Measurements from ENCODE around the gene SLC16A11.
"Not testable (repeated sequence)": the region's sequence is repeated elsewhere in the genome, so short reads cannot be mapped to it uniquely, and the experiment has no call there.

Gene SLC16A11

DNA sequence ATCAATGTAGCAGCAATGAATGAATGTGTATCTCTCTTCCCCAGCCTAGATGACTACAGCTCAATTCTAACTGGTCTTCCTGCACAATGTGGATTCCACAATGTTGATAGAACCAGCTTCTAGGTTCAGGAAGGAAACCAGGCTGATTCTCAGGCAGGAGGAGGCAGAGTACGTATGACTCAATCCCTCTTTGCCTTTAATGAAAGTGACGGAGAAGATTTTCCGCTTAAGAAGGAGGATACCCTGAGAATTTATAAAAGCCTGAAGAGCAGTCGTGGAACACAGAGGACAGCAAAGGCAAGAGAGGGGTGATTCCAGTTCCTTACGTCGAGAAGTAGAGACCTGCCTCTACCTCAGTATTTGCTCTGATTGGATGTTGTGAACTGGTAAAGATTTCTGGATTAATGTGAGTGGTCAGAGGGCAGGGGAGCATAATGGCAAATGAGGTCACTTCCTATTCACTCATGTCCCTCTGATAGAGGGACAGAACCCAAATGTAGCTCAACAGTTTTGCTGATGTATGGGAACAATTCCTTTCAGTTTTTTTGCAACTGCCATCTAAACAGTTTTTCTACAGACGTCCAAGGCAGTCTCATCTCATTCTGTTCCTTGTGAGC is 15.0 kb upstream of the SLC16A11 start:
- no peak for DNase-seq

DNA sequence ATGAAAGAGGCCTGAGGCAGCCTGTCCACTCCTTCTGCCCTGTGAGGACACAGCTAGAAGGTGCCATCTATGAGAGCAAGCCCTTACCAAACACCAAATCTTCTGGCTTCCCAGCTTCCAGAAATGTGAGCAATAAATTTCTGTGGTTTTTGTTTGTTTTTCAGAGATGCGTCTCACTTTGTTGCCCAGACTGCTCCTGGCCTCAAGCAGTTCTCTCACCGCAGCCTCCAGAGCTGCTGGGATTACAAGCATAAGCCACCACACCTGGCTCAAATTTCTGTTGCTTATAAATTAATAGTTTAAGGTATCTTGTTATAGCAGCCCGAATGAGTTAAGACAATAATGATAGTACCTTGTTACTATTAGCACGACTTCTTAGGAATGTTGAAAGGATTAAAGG is 12.5 kb upstream of the SLC16A11 start:
- DNase-seq = no peak

DNA sequence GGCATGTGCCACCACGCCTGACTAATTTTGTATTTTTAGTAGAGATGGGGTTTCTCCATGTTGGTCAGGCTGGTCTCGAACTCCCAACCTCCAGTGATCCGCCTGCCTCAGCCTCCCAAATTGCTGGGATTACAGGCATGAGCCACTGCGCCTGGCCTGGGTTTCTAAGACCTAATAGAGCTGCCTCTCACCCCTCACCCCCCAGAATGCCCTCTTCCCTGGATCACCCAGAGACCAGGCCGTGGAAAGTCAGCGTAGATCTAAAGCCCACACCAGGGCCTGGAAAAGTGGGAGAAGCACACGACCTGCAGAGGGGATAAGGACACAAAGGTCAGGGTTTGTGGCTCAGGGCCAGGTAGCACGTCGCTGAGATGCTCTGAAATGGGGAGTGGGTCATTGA is 6.7 kb upstream of the SLC16A11 start:
- DNase-seq = not testable (repeated sequence)

DNA sequence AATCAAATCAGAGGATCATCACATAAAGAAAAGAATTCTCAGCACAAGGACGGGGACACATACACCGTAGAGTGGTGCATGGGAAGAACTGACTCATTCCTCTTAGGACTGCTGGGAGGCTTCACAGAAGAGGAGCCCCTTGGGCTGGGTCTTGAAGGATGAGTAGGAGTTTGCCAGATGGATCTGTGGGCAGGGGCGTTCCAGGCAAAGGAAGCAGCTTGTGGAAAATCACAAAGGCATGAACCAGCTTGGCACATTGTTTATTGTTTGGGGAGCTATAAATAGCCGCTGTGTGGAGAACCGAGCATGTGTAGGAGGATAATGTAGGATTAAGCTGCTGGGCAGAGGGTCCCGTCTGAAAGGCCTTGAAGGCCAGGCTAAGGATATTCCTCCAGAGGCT is 5.1 kb upstream of the SLC16A11 start:
- DNase-seq = no peak

DNA sequence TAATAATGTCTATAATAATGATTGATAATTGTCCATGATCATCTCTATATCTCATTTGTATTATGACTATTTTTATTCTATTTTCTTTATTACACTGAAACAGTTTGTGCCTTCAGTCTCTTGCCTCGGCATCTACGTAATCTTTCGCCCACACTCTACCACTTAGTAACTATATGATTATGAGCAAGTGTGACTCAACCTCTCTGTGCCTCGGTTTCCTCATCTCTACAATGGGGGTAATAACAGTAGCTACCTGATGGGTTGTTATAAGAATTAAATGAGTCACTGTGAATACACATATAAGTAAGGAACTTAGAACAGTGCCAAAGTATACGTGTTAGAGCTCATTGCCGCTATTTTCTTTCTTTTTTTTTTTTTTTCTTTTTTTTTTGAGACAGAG is 3.7 kb upstream of the SLC16A11 start:
- no peak for DNase-seq

DNA sequence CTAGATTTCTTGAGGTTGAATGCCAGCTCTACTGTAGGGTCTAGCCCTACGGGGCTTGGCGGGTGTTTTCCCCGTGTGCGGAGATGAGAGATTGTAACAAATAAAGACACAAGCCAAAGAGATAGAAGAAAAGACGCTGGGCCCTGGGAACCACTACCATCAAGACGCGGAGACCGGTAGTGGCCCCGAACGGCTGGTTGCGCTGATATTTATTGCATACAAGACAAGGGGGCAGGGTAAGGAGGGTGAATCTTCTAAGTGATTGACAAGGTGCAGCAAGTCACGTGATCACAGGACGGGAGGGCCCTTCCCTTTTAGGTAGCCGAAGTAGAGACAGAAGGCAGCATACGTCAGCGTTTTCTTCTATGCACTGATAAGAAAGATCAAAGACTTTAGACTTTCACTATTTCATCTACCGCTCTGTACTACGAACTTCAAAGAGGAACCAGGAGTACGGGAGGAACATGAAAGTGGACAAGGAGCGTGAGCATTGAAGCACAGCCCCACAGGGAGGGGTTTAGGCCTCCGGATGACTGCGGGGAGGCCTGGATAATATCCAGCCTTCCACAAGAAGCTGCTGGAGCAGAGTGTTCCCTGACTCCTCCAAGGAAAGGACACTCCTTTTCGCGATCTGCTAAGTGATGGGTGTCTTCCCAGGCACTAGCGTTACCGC is 3.0 kb upstream of the SLC16A11 start:
- DNase-seq = not testable (repeated sequence)

DNA sequence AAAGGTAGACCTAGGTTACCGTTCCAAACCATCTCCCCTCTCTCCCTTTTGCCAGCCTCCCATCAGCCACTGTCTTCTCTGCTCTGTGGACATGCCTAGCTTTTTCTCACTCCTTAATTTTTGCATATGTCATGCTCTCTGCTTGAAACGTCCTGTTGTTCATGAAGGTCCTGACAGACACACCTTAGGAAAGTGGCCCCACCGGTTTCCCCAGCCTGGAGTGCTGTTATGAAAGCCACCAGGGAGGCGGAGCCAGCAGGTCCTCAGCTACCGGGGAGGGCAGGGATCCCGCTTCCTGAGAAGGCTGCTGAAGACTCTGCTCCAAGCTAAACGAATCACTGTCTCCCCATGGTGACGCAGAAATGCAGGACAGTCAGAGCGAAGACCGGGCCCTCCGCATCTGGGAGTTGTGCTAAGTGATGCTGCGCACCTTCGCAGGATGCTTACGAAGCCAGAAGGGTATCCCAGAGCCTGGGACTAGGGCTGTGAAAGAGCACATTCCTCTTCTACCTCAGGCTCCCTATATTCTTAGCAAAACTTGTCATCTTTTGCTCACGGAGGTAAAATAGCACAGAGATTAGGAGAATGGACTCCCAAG is 2.3 kb upstream of the SLC16A11 start:
- no peak for DNase-seq

DNA sequence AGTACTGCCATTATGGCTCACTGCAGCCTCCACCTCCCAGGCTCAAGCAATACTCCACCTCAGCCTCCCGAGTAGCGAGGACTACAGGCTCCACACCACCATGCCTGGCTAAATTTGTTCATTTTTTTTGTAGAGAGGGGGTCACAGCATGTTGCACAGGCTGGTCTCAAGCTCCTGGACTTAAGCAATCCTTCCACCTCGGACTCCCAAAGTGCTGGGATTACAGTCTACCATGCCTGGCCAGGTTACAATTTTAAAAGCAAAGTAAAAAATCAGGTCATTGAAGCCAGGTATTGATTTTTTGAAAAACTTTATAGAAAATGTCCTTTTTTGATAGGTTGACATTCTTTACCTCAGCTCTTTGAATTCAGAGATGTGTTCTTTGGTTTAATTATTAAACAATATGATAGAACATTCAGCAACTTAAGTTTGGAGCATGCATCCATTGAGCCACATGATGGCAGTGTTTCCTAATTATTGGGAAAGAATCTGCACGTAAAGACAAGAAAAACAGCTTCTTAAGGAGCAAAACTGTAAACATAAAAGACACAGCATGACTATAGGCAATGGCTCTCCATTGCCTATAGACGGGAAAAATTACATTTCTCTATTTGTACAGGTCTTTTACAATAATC is 1.7 kb upstream of the SLC16A11 start:
- no peak for DNase-seq

DNA sequence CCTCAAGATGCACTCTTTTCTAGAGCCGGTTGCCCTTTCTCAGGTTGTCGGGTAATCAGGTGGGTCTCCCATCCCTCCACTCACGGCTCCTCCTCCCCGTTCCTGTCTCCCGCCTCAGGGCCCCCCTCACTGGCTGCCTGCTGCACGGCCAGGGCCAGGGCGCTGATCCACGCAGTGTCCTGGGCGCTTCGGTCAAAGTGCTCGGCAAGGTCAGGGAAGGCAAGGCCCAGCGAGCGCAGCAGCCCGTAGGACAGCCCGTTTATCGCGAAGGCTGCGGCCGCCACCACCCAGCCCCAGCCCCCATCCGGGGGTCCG is 753 bp downstream of the SLC16A11 start:
- no peak for DNase-seq

DNA sequence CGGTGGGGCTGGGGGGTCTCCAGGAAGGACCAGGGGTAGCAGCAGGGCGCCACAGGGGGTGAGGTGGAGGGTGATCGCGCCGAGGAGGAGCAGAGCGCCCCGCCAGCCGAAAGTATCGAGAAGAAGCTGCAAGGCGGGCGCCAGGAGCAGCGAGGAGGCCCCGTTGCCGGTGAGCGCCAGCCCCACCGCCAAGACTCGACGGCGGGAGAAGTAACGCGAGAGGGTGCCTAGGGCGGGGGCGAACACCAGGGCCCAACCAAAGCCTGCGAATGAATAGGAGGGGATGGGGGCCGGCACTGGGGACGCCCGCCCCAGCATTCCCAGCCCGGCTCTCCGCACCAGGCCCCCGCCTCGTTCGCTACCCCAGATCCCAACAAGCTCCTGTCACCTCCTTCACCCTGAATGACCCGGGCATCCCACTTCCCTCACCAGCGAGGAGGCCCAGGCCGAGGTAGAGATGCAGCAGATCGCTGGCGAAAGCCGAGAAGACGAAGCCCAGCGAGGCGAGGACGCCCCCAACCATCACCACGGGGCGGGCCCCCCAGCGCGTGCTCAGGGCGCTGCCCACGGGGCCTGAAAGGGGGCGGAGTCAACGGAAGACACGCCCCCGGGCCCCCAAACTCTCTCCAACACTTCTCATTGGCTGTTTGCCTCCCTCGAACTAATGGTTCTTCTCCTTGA is 1.3 kb downstream of the SLC16A11 start:
- no peak for DNase-seq

DNA sequence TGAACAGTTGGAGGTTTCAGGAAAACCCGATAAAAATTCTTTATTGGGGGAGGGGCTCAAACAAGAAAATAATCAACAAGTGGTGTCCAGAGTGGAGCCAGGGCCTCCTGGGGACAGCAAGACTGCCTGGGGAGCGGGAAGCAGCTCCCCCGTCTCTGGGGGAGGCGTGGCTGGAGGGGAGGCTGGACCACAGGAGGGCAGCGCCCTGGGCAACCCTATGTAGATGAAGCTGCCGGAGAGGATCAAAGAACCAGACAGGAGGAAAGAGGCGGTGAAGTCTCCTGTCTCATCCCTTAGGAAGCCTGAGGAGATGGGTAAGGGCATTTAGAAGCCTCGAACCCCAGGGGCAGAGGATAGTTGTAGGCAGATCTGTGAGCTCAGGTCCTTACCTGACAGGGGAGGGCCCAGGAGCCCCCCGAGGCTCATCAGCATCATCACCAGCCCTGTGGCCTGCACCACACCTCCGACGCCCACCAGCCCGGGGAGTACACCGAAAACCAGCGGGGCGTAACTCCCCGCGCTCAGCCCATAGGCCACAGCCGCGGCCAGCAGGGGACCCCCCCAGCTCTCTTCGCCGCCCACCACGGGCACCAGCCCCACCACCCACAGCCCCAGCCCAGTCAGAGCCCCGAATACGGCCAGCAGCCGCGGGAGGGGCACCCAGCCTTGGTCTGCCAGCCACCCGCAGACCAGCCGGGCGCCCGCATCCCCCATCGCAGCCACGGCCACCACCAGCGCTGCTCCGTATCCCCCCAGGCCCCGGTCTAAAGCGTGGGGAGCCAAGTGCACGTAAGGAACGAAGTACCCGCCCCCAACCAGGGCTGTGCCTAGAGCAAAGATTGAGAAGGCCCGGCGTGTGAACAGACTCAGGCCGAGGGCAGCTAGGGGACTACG is 2.0 kb downstream of the SLC16A11 start:
- DNase-seq = no peak

DNA sequence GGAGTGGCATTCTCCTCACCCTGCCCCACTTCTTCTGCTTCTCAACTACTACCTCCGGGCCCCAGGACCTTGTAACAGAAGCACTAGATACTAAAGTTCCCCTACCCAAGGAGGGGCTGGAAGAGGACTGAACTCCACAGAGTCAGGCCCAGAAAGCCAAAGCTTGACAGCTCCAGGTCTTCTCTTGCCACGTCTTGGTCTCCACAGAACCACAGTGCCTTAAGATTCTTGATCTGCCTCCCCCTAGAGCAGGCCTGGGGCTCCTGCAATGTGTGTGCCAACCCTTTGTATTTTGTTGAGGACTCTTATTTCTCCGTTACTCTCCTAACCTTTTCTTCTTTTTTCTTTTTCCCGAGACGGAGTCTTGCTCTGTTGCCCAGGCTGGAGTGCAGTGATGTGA is 4.1 kb downstream of the SLC16A11 start:
- DNase-seq = no peak

DNA sequence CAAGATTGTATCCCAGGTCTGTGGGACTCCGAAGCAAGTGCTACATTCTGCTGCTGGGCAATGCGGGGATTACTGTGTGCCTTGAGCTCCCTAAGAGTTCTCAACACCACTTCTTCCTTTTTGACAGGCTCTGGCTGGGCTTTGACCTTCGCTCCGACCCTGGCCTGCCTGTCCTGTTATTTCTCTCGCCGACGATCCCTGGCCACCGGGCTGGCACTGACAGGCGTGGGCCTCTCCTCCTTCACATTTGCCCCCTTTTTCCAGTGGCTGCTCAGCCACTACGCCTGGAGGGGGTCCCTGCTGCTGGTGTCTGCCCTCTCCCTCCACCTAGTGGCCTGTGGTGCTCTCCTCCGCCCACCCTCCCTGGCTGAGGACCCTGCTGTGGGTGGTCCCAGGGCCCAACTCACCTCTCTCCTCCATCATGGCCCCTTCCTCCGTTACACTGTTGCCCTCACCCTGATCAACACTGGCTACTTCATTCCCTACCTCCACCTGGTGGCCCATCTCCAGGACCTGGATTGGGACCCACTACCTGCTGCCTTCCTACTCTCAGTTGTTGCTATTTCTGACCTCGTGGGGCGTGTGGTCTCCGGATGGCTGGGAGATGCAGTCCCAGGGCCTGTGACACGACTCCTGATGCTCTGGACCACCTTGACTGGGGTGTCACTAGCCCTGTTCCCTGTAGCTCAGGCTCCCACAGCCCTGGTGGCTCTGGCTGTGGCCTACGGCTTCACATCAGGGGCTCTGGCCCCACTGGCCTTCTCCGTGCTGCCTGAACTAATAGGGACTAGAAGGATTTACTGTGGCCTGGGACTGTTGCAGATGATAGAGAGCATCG is 5.6 kb downstream of the SLC16A11 start:
- DNase-seq = no peak

DNA sequence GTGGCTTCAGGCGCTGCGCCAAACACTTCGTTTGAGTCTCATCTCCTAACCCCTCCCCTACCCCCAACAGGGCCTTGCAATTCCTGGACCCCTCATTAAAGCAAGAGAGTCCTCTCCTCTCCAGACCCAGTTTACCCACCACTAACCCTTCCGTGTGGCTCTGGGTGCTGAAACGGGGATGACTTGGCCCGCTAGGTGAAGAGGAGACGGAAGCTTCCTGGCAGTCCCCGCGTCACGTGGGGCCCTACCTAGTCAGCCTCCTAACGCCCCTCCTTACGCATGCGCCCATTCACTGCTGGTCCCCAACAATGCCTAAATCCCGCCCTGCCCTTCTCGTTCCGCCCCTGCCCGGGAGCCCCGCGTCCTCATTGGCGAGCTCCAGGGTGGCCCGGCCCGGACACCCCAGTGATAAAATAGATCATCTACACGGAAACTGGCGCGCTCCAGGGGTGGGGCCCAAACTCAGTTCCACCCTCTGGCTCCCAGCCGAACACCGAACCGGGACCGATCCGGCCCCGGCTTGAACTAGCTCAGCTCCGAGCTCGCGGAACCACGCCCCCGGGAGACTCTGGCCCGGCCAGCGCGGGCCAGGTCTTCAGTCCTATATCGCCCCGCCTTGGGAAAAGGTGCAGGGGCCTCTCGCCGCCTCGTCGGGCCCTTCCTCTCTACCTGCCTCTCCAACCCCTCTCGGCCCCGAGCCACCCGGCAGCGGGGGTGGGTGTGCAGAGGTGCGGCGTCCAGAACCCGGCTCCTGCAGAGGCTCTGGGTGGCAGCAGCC is 8.1 kb downstream of the SLC16A11 start, which contains the start of gene SLC16A13:
SLC16A13 (plus strand) TSS at position 425 of the 778 bp plus-strand sequence. CDS start 368 bp downstream, outside the sequence.
- peak; percentile 92 for DNase-seq

DNA sequence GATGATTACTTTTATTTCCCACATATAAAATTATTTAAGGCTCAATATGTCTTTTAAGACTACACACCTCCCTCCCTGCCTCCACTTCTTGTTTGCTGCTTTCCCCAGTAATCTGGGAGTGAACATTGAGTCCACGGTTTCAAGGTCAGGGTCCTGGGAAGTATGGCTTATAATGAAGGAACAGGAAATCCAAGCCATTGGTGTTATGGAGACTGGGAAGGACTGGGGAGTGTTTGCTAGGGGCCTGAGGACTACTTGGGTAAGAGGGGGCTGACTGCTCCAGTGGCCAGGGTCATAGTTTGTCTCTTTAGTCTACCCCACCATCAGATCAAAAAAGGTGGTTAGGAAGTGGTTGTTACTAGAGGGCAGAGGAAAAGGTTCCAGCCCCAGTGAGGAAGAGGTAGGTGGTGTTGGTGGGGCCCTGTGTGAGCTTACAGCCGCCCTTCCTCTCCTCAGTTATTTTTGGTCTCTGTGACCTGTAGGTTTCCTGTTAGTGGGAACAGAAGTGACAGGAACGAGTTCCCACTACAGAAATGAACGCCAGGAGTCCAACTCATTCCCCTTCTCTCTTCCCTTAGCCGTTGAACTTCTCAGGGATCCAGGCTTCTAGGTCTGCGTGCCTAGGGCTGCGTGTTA is 8.8 kb downstream of the SLC16A11 start:
- no peak for DNase-seq

DNA sequence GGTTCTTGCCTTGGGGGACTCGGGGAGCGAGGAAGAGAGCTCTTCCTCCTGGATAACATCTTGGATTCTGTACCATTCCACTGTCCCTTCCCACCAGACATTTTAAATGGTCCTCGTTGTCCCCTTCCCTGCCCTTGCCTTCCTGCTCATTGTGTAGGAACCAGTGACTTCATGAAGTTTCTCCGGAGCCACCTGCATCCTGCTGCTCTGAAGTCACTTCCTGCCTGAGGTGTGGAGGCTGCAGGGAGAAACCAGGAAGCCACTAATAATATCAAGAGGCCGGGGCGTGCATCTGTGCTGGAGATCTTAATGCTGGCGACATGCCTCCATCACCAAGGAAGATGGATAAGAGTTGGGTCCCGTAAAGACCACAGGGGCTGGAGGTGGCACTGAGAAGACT is 14.2 kb downstream of the SLC16A11 start:
- DNase-seq = no peak

DNA sequence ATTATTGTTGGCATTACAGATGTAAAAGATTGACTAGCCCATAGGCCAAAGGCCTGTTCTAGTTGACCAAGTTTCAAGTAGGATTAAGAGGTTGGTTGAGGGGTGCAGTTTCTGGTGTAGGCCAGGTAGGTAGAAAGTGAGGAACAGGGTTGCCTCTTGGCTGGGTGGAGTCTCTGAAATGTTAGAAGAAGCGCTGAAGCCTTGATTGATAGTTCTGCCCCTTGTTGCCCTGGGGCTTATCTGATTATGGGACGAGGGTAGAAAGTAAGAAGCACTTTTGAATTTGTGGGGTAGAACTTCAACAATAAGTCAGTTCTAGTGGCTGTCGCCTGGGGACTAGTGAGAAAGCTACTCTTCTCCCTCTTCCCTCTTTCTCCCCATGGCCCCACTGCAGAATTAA is 14.8 kb downstream of the SLC16A11 start:
- no peak for DNase-seq

DNA sequence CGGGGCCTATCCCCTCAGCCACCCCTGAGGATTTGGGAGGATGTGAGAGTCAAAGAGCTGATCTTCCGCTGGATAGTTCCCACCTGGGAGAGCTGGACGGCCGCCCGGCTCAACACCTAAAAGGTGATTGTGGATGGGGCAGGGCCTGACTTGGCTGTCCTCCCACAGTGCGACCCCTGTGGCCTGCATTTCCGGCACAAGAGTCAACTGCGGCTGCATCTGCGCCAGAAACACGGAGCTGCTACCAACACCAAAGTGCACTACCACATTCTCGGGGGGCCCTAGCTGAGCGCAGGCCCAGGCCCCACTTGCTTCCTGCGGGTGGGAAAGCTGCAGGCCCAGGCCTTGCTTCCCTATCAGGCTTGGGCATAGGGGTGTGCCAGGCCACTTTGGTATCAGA is 16.6 kb downstream of the SLC16A11 start:
- DNase-seq = no peak

DNA sequence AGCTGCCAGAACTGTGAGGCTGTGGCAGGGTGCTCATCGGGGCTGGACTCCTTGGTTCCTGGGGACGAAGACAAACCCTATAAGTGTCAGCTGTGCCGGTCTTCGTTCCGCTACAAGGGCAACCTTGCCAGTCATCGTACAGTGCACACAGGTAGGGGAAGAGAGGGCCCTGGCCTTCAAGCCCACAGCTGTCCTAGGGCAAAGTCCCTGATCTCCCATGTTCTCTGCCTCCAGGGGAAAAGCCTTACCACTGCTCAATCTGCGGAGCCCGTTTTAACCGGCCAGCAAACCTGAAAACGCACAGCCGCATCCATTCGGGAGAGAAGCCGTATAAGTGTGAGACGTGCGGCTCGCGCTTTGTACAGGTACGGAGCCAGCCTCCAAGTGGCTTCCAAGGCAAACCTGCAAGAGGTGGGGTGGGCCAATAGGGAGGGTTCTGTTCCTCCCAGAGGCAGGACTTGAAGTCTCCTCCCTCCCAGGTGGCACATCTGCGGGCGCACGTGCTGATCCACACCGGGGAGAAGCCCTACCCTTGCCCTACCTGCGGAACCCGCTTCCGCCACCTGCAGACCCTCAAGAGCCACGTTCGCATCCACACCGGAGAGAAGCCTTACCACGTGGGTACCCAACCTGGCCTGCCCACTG is 17.3 kb downstream of the SLC16A11 start:
- DNase-seq = no peak

DNA sequence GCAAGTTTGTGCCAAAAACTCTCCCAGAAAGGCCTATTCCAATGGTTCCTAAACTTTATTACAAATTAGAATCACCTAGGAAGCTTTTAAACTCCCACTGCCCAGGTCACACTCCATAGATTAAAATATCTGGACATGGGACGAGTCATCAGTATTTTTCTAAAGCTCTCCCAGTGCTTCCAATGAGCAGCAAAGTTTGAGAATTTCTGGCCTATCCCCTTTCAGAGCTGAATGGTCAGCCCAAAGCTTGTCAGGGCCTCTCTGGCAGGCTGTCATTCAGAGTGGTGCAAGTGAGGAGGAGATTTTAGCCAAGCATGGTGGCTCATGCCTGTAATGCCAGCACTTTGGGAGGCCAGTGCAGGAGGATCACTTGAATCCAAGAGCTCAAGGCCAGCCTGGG is 18.6 kb downstream of the SLC16A11 start:
- DNase-seq = no peak

All from left hindlimb (tissue), 1 donor.